Endothelial cell of umbilical vein (primary cell): ENCODE measurements around the gene SLC23A3.

Experiments used
- CTCF ChIP-seq, 2 donors: IDR thresholded peaks; 1 replicate in 1 of 2; 2 replicates in 1 of 2; pipeline ENCODE4 v1.5.1; 2011; ENCODE audit warnings: low read length in 2 of 2, mild to moderate bottlenecking in 2 of 2, moderate library complexity in 2 of 2, control low read depth in 1 of 2, inconsistent platforms in 1 of 2, low read depth in 1 of 2; ENCODE audit not compliant: insufficient read depth in 1 of 2; ENCODE audit errors: extremely low read depth in 1 of 2
- EZH2 ChIP-seq: IDR thresholded peaks from 2 replicates; pipeline ENCODE4 v1.6.1; 2012; ENCODE audit warnings: borderline replicate concordance, low read depth, mild to moderate bottlenecking, moderate library complexity, low read length, inconsistent platforms; ENCODE audit not compliant: severe bottlenecking
- JUN ChIP-seq: IDR thresholded peaks from 2 replicates; pipeline ENCODE4 v1.6.1; 2011; ENCODE audit warnings: borderline replicate concordance, low read depth; ENCODE audit not compliant: insufficient read length, insufficient read depth
- MYC ChIP-seq: IDR thresholded peaks from one replicate; pipeline ENCODE4 v1.6.1; 2011; ENCODE audit warnings: mild to moderate bottlenecking, low read depth, low read length
- POLR2A ChIP-seq: IDR thresholded peaks from 2 replicates; pipeline ENCODE4 v1.6.1; 2012; ENCODE audit warnings: low read depth, mild to moderate bottlenecking, control low read depth, low read length
- POLR2AphosphoS5 ChIP-seq: IDR thresholded peaks from 2 replicates; pipeline ENCODE4 v1.6.1; 2012; ENCODE audit warnings: low read depth, mild to moderate bottlenecking, control low read depth, low read length, moderate library complexity; ENCODE audit not compliant: insufficient read depth

GRCh38 chr2:219167997-219168396, 1.8 kb downstream of the SLC23A3 start:
- no peak for TF ChIP-seq EZH2
- no peak for TF ChIP-seq CTCF (IDR thresholded peaks at IDR 0.05; ENCODE audit: extremely low read depth in 1 of 2, insufficient read depth in 1 of 2, low read depth in 1 of 2, low read length in 2 of 2)
- TF ChIP-seq JUN, result no peak
- TF ChIP-seq POLR2A, result no peak
- no peak for TF ChIP-seq MYC
- no peak for TF ChIP-seq POLR2AphosphoS5
